Mucosa of descending colon (tissue), 3 donors: ENCODE measurements around the gene CD300LG. TPM values are rescaled to one million over a fixed set of nuclear protein-coding genes. Genes with fewer than 3 reads are reported as not detected.

Experiments
- ATAC-seq: fragments of 200-7000 bp; cut with Tn5 transposase; one replicate; pipeline ENCODE4 v1.9.1; 2020; ENCODE audit warnings: mild to moderate bottlenecking, moderate library complexity
- DNase-seq, 3 donors: peaks; one replicate each; pipeline ENCODE4 v3.0.0-alpha.2; 2020
- H3K36me3 ChIP-seq: fragments of 200-600 bp; one replicate; pipeline ENCODE4 v1.8.0; 2021; ENCODE audit warnings: low read depth, mild to moderate bottlenecking
- H3K4me1 ChIP-seq: fragments of 200-600 bp; one replicate; pipeline ENCODE4 v1.8.0; 2021; ENCODE audit warnings: low read depth, mild to moderate bottlenecking
- H3K4me3 ChIP-seq: fragments of 200-600 bp; one replicate; pipeline ENCODE4 v1.8.0; 2021; ENCODE audit warnings: mild to moderate bottlenecking
- H3K9me3 ChIP-seq: fragments of 200-600 bp; one replicate; pipeline ENCODE4 v1.8.0; 2021; ENCODE audit warnings: mild to moderate bottlenecking
- CTCF ChIP-seq: fragments of 200-600 bp; IDR thresholded peaks from one replicate; pipeline ENCODE4 v1.8.0; 2022; ENCODE audit warnings: antibody characterized with exemption, mild to moderate bottlenecking
- intact Hi-C, 2 donors: fragments of 100-400 bp; cut with DNase I in 1 of 2; cut with micrococcal nuclease in 1 of 2; formaldehyde crosslinking; loops; one replicate each; pipeline versions ENCODE4 v1.11.0 to v1.11.1; 2022; cut with DNase I, micrococcal nuclease
- total RNA-seq, 3 donors: library from RNA; stranded (reverse); fragmentation: NEBNext Ultra II Directional in 2 of 3; extraction: Animal tissue kit (Norgen Biotek cat#: 25700) in 2 of 3; gene quantifications; one replicate each; pipeline versions ENCODE4 v1.2.1 to v1.2.4, GENCODE V29; 2021 to 2023
- donor health status: DM: no; HTN: no; CAD: no; lungs with moderate emphysema.
- donor health status: DM: no; HTN: no; CAD: no.
- donor health status: DM: no; HTN: yes; CAD: no.

Gene CD300LG
- total RNA-seq, 3 donors from 2014 or later = 1.3 TPM; not detected in 2

- ATAC-seq = no peak
- no peak for DNase-seq
- Histone ChIP-seq H3K4me3 (no peak overlapping the region), H3K9me3 (no peaks in the 10 kb centered on the region), H3K36me3 (no peaks in the 10 kb centered on the region), H3K4me1 (no peaks in the 10 kb centered on the region)
- intact Hi-C loops = no loop called here
- no peak for TF ChIP-seq CTCF
Observed at GRCh38 chr17:43812396-43813265, 34.3 kb upstream of the CD300LG start.

GRCh38 chr17:43813386-43813785, 33.6 kb upstream of the CD300LG start:
- Histone ChIP-seq H3K36me3 (no peaks in the 10 kb centered on the region), H3K9me3 (no peaks in the 10 kb centered on the region), H3K4me3 (no peak overlapping the region), H3K4me1 (no peaks in the 10 kb centered on the region)
- ATAC-seq (no peak), DNase-seq (no peak)
- no peak for TF ChIP-seq CTCF
- intact Hi-C loops = no loop called here

GRCh38 chr17:43814026-43814425, 33.0 kb upstream of the CD300LG start:
- H3K36me3 ChIP-seq = no peaks in the 10 kb centered on the region
- H3K4me1 ChIP-seq = no peaks in the 10 kb centered on the region
- intact Hi-C loops = no loop called here
- ATAC-seq = no peak
- H3K9me3 ChIP-seq = no peaks in the 10 kb centered on the region
- H3K4me3 ChIP-seq = no peak overlapping the region
- TF ChIP-seq CTCF = no peak
- no peak for DNase-seq

GRCh38 chr17:43814714-43815113, 32.3 kb upstream of the CD300LG start:
- ATAC-seq (no peak), DNase-seq (no peak)
- Histone ChIP-seq H3K9me3 (no peaks in the 10 kb centered on the region), H3K4me3 (no peak overlapping the region), H3K36me3 (no peaks in the 10 kb centered on the region), H3K4me1 (no peaks in the 10 kb centered on the region)
- intact Hi-C loops = no loop called here
- no peak for TF ChIP-seq CTCF

- ATAC-seq (no peak), DNase-seq (no peak)
- no peaks in the 10 kb centered on the region for H3K36me3 ChIP-seq
- no peak for TF ChIP-seq CTCF
- intact Hi-C loops = no loop called here
- H3K4me1 ChIP-seq = no peaks in the 10 kb centered on the region
- H3K4me3 ChIP-seq = no peak overlapping the region
- no peaks in the 10 kb centered on the region for H3K9me3 ChIP-seq
Observed at GRCh38 chr17:43816336-43817320, 30.3 kb upstream of the CD300LG start.
